Astrocyte (in vitro differentiated cells and primary cell): ENCODE data around the gene ALX4. TPM values are rescaled to one million over a fixed set of nuclear protein-coding genes. Genes with fewer than 3 reads are reported as not detected.

Source experiments
- DNase-seq: peaks from one replicate; pipeline ENCODE4 v3.0.0-alpha.2; 2010; ENCODE audit warnings: low read depth
- FAIRE-seq: peaks from 2 replicates; lab custom pipeline; 2011; peaks lifted over from hg19 to GRCh38; lab: Jason Lieb, UNC
- H2AFZ ChIP-seq: 2 replicates; pipeline ENCODE4 v1.6.0; 2012; ENCODE audit warnings: low read depth, low read length, inconsistent platforms
- H3K27ac ChIP-seq: 2 replicates; pipeline ENCODE4 v1.5.1; 2011; ENCODE audit warnings: low read depth, low read length, inconsistent platforms
- H3K27me3 ChIP-seq: 2 replicates; pipeline ENCODE4 v1.6.0; 2011; ENCODE audit warnings: low read length, inconsistent platforms; ENCODE audit not compliant: insufficient read depth
- H3K36me3 ChIP-seq: 2 replicates; pipeline ENCODE4 v1.5.1; 2011; ENCODE audit warnings: low read length, inconsistent platforms; ENCODE audit not compliant: insufficient read depth
- H3K4me1 ChIP-seq: 2 replicates; pipeline ENCODE4 v1.5.1; 2011; ENCODE audit warnings: low read length, inconsistent platforms; ENCODE audit not compliant: insufficient read depth
- H3K4me2 ChIP-seq: 2 replicates; pipeline ENCODE4 v1.6.0; 2012; ENCODE audit warnings: low read length, inconsistent platforms
- H3K4me3 ChIP-seq: 2 replicates; pipeline ENCODE4 v1.5.1; 2011; ENCODE audit warnings: low read depth, mild to moderate bottlenecking, low read length, inconsistent platforms; ENCODE audit not compliant: insufficient read depth
- H3K79me2 ChIP-seq: 2 replicates; pipeline ENCODE4 v1.6.0; 2012; ENCODE audit warnings: mild to moderate bottlenecking, low read length, inconsistent platforms; ENCODE audit not compliant: insufficient read depth
- H3K9ac ChIP-seq: 2 replicates; pipeline ENCODE4 v1.6.0; 2012; ENCODE audit warnings: mild to moderate bottlenecking, low read length, inconsistent platforms
- H3K9me3 ChIP-seq: 2 replicates; pipeline ENCODE4 v1.5.1; 2012; ENCODE audit warnings: low read depth, mild to moderate bottlenecking, low read length, inconsistent platforms; ENCODE audit not compliant: insufficient read depth
- H4K20me1 ChIP-seq: 2 replicates; pipeline ENCODE4 v1.6.0; 2012; ENCODE audit warnings: low read length, inconsistent platforms; ENCODE audit not compliant: insufficient read depth
- H3K27ac Mint-ChIP-seq: one replicate; pipeline ENCODE4 v1.8.0; 2021; ENCODE audit warnings: mild to moderate bottlenecking, mixed read lengths; ENCODE audit not compliant: unreplicated experiment
- H3K27me3 Mint-ChIP-seq: one replicate; pipeline ENCODE4 v1.8.0; 2021; ENCODE audit warnings: low read depth, mixed read lengths; ENCODE audit not compliant: unreplicated experiment
- H3K36me3 Mint-ChIP-seq: one replicate; pipeline ENCODE4 v1.8.0; 2021; ENCODE audit warnings: low read depth, mixed read lengths; ENCODE audit not compliant: unreplicated experiment
- H3K4me1 Mint-ChIP-seq: one replicate; pipeline ENCODE4 v1.8.0; 2021; ENCODE audit warnings: low read depth, mixed read lengths; ENCODE audit not compliant: unreplicated experiment
- H3K4me3 Mint-ChIP-seq: one replicate; pipeline ENCODE4 v1.8.0; 2021; ENCODE audit warnings: mild to moderate bottlenecking, moderate library complexity, mixed read lengths; ENCODE audit not compliant: unreplicated experiment
- H3K9me3 Mint-ChIP-seq: one replicate; pipeline ENCODE4 v1.8.0; 2021; ENCODE audit warnings: mild to moderate bottlenecking, mixed read lengths; ENCODE audit not compliant: unreplicated experiment
- EZH2 ChIP-seq: IDR thresholded peaks from 2 replicates; pipeline ENCODE4 v1.6.1; 2012; ENCODE audit warnings: mild to moderate bottlenecking, low read length, inconsistent platforms; ENCODE audit not compliant: insufficient read depth
- total RNA-seq: library from RNA; stranded (reverse); gene quantifications from 2 replicates; pipeline ENCODE4 v1.2.1, GENCODE V29; 2021
- TF ChIP-seq, protein P1 (sequence below): IDR thresholded peaks from 2 replicates; pipeline ENCODE4 v1.5.1; 2011; ENCODE audit warnings: low read depth, mild to moderate bottlenecking, inconsistent platforms, low read length, moderate library complexity; ENCODE audit not compliant: insufficient read depth

ALX4 gene
- total RNA-seq, 1 donor from 2014 or later = not detected

DNA sequence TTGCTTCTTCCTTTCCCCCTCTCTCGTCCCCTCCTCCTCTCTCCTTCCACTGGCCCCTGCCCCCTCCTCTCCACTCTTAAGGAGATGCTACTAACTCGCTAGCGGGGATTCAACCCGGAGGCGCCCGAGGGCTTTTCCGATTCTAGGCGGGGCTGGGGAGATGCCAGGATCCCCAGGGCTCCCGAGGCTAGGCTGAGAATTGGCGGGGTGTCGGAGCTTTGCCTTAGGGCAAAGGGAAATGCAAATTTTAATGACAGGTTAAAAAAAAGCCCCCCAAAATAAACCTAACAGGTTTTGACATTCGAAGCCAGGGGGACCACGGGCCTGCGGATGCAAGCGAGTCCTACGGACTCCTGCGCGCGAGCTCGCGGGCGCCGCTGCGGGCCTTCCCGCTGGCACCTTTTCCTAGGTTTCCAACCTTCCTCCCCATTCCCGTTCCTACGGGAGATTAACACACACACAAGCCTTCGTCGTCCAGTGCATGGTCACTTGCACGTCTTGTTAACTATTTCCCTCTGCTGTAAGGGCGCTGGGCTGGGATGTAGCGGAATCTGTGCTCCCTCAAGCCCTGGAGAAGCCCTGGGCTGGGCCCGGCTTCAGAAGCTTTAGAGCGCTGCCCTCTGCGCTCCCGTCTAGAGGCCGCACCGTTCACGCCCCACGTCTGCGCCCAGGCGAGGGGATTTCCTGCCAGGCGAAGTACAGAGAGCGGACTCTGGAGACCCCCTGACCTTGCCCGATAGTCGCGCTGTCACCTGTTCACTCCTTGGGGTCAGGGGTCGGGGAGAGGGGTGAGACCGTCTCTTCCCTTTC, 729 bp upstream of the ALX4 start:
- FAIRE-seq = no peak
- TF ChIP-seq, protein P1, sequence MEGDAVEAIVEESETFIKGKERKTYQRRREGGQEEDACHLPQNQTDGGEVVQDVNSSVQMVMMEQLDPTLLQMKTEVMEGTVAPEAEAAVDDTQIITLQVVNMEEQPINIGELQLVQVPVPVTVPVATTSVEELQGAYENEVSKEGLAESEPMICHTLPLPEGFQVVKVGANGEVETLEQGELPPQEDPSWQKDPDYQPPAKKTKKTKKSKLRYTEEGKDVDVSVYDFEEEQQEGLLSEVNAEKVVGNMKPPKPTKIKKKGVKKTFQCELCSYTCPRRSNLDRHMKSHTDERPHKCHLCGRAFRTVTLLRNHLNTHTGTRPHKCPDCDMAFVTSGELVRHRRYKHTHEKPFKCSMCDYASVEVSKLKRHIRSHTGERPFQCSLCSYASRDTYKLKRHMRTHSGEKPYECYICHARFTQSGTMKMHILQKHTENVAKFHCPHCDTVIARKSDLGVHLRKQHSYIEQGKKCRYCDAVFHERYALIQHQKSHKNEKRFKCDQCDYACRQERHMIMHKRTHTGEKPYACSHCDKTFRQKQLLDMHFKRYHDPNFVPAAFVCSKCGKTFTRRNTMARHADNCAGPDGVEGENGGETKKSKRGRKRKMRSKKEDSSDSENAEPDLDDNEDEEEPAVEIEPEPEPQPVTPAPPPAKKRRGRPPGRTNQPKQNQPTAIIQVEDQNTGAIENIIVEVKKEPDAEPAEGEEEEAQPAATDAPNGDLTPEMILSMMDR = no peak
- peak; percentile 72 for TF ChIP-seq EZH2
- H3K4me2 ChIP-seq = peak overlapping the region; percentile 73

DNA sequence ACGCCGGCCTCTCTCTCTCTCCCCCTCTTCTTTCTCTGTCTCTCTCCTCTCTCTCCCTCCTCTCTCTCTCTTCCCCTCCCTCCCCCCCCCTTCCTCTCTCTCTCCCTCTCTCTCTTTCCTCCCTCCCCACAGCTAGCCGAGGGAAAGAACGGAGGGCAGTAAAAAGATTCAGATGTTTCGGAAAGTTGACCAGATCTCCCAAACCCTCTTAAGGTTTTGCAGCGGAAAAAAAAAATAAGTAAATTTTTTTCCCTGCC, 195 bp upstream of the ALX4 start:
- peaks cover 3% of the 10 kb centered on the region for H3K4me1 ChIP-seq
- peaks cover 91% of the 10 kb centered on the region for H3K27me3 ChIP-seq
- no peaks in the 10 kb centered on the region for H3K36me3 ChIP-seq
- no peaks in the 10 kb centered on the region for H3K79me2 ChIP-seq
- H3K4me3 Mint-ChIP-seq = no peak overlapping the region
- no peak overlapping the region for H3K4me3 ChIP-seq
- no peaks in the 10 kb centered on the region for H3K36me3 Mint-ChIP-seq
- no peak for TF ChIP-seq EZH2
- peak overlapping the region; percentile 73 for H3K4me2 ChIP-seq
- H3K27ac ChIP-seq = no peak overlapping the region
- no peak for DNase-seq
- H3K4me1 Mint-ChIP-seq = no peaks in the 10 kb centered on the region
- H3K27ac Mint-ChIP-seq = no peak overlapping the region
- peak overlapping the region; percentile 41 for H2AFZ ChIP-seq
- peaks cover 9% of the 10 kb centered on the region for H3K9me3 Mint-ChIP-seq
- no peaks in the 10 kb centered on the region for H3K9me3 ChIP-seq
- H3K9ac ChIP-seq = no peak overlapping the region
- peaks cover 21% of the 10 kb centered on the region for H4K20me1 ChIP-seq
- FAIRE-seq = no peak
- H3K27me3 Mint-ChIP-seq = peaks cover 82% of the 10 kb centered on the region

More for the DNA sequence above, 729 bp upstream of the ALX4 start:
- no peak for DNase-seq
- H3K27me3 ChIP-seq = peaks cover 91% of the 10 kb centered on the region
- Mint-ChIP-seq H3K27me3 (peaks cover 82% of the 10 kb centered on the region), H3K27ac (peak overlapping the region; percentile 77), H3K4me1 (no peaks in the 10 kb centered on the region), H3K36me3 (no peaks in the 10 kb centered on the region), H3K4me3 (peak overlapping the region; percentile 54), H3K9me3 (peaks cover 13% of the 10 kb centered on the region)
- no peaks in the 10 kb centered on the region for H3K79me2 ChIP-seq
- H3K9ac ChIP-seq = no peak overlapping the region
- no peaks in the 10 kb centered on the region for H3K9me3 ChIP-seq
- no peaks in the 10 kb centered on the region for H3K36me3 ChIP-seq
- H3K4me3 ChIP-seq = no peak overlapping the region
- H2AFZ ChIP-seq = no peak overlapping the region
- H3K27ac ChIP-seq = no peak overlapping the region
- H4K20me1 ChIP-seq = peaks cover 17% of the 10 kb centered on the region
- H3K4me1 ChIP-seq = peaks cover 5% of the 10 kb centered on the region

DNA sequence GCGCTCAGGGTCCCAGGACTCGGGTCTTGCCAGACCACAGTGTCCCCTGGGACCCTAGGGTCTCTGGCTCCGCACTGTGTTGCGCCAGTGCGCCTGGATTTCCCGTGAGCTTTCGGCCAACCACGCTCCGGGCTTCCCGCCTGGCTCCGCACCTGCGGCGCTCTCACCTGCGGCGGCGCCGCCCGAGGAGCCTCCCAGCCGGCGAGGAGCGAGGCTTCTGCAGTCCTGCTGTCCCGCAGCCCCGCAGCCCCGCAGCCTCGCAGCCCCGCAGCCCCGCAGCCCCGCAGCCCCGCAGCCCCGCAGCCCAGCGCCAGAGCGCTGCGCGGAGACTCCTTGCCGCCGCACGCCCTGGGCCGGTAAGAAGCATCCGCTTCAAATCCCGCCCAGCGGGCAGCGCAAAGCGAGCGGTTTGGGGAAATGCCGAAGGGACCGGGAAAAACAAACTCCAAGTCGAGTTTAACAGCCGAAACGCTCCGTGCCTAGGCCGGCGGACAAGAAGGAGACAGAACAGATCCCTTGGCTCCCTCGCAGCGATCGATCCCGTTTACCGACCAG, 939 bp downstream of the ALX4 start:
- H2AFZ ChIP-seq = no peak overlapping the region
- H3K4me1 Mint-ChIP-seq = peaks cover 1% of the 10 kb centered on the region
- H4K20me1 ChIP-seq = peaks cover 22% of the 10 kb centered on the region
- no peak overlapping the region for H3K27ac Mint-ChIP-seq
- H3K36me3 Mint-ChIP-seq = no peaks in the 10 kb centered on the region
- H3K27ac ChIP-seq = no peak overlapping the region
- DNase-seq (no peak), FAIRE-seq (no peak)
- H3K4me3 Mint-ChIP-seq = peak overlapping the region; percentile 60
- H3K4me2 ChIP-seq = peak overlapping the region; percentile 73
- no peak overlapping the region for H3K9ac ChIP-seq
- no peaks in the 10 kb centered on the region for H3K79me2 ChIP-seq
- H3K9me3 Mint-ChIP-seq = peaks cover 12% of the 10 kb centered on the region
- H3K27me3 Mint-ChIP-seq = peaks cover 81% of the 10 kb centered on the region
- no peaks in the 10 kb centered on the region for H3K9me3 ChIP-seq
- H3K4me1 ChIP-seq = peaks cover 6% of the 10 kb centered on the region
- TF ChIP-seq EZH2 = no peak
- TF ChIP-seq, protein P1 = no peak
- peaks cover 94% of the 10 kb centered on the region for H3K27me3 ChIP-seq
- H3K36me3 ChIP-seq = no peaks in the 10 kb centered on the region
- peak overlapping the region; percentile 33 for H3K4me3 ChIP-seq
